Measurements from ENCODE around the gene SKAP1.

- no peak for TF ChIP-seq EZH2 (IDR thresholded peaks at IDR 0.05; ENCODE audit: low read depth)
- no peak for TF ChIP-seq CTCF (conservative IDR thresholded peaks at IDR 0.05)
These were observed 3.9 kb downstream of the SKAP1 start for GRCh38 chr17:48426019-48426665.
